Astrocyte of the spinal cord (primary cell): ENCODE measurements around the gene CLP1.

Source experiments
- DNase-seq: peaks from one replicate; pipeline ENCODE4 v3.0.0; 2011; ENCODE audit warnings: low read depth, low spot score
- H3K4me3 ChIP-seq: 2 replicates; pipeline ENCODE4 v1.5.1; 2011; ENCODE audit warnings: low read depth, mild to moderate bottlenecking, low read length, moderate library complexity
- in situ Hi-C: cut with HindIII; loops from 2 replicates; pipeline ENCODE4 v1.10.0; 2017; ENCODE audit warnings: low sequenced_read_pairs
- TF ChIP-seq, protein P1 (sequence below): IDR thresholded peaks from 2 replicates; pipeline ENCODE4 v1.5.1; 2012; ENCODE audit warnings: low read depth, mild to moderate bottlenecking, low read length, inconsistent platforms

Gene CLP1

DNA sequence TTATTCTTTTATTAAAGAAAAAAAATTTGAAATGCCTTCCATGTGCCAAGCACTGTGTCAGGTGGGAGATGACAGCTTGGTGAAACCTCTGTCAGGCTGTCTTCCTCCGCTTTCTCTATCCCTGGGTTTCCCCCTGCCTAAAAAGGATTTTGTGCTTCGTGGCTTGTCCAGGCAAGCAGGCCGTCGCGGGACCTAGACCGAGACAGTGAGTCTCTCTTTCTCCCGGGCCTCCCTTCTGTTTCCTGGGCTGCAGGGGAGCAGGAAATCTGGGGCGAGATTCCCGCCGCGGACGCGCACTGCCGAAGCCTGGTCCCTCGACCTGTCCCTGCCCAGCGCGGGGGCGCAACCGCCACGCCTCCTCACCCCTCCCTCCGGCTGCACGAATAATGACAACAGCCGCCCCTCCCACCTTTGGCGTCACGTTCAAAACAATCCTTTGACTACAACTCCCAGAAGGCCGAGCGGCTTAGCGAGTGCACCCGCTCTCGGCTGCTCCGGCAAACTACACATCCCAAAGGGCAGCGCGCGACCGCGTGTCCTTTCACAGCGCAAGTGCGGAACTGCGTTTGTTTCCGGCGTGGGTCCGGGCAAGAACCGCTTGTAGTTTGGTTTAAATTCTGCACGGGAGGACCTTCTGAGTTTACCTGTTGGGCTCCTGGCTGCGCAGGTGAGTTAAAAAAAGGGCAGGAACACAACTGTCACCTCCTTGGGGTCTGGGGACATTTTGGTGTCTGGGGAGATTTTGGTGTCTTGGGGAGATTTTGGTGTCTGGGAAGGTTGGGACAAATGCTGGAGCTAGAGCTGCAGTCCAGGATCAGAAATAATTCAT is at the start of gene CLP1:
Gene CLP1, plus strand, starts transcription at position 569 of the 829 bp plus-strand sequence. CDS start 1,715 bp downstream, outside the sequence.
- in situ Hi-C loops, result no loop called here
- TF ChIP-seq, protein P1, sequence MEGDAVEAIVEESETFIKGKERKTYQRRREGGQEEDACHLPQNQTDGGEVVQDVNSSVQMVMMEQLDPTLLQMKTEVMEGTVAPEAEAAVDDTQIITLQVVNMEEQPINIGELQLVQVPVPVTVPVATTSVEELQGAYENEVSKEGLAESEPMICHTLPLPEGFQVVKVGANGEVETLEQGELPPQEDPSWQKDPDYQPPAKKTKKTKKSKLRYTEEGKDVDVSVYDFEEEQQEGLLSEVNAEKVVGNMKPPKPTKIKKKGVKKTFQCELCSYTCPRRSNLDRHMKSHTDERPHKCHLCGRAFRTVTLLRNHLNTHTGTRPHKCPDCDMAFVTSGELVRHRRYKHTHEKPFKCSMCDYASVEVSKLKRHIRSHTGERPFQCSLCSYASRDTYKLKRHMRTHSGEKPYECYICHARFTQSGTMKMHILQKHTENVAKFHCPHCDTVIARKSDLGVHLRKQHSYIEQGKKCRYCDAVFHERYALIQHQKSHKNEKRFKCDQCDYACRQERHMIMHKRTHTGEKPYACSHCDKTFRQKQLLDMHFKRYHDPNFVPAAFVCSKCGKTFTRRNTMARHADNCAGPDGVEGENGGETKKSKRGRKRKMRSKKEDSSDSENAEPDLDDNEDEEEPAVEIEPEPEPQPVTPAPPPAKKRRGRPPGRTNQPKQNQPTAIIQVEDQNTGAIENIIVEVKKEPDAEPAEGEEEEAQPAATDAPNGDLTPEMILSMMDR, result no peak

DNA sequence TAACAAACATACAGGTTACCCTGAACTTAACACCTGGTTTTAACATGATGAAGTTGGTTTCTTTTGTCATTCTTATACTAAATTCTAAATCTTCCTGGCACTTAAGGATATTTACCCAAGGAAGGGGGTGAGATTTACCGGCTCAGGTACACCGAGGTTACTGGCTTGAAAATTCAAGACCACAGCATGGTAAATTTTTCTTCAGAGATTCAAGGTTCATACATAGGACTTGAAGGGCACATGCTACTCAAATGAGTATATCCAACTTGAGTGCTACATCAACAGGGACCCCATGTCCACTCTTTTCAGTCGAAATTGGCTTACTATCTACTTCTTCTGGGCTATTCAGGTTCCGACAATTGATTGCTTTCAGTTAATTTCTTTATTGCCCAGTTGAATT is 47.4 kb upstream of the CLP1 start:
- TF ChIP-seq, protein P1, result no peak
- no peak overlapping the region for H3K4me3 ChIP-seq
- in situ Hi-C loops, result no loop called here
- DNase-seq, result no peak

More for the DNA sequence above, at the start of gene CLP1:
- peak within 1 kb of the TSS; percentile 75 for H3K4me3 ChIP-seq
- peak; percentile 99 for DNase-seq

DNA sequence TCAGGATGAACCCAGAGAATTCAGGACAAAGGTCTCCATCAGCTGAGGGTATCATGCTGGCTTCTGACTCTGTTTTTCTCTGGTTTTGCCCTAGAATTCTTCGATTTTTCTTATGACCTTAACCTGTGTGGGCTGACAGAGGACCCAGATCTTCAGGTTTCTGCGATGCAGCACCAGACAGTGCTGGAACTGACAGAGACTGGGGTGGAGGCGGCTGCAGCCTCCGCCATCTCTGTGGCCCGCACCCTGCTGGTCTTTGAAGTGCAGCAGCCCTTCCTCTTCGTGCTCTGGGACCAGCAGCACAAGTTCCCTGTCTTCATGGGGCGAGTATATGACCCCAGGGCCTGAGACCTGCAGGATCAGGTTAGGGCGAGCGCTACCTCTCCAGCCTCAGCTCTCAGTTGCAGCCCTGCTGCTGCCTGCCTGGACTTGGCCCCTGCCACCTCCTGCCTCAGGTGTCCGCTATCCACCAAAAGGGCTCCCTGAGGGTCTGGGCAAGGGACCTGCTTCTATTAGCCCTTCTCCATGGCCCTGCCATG is 43.3 kb upstream of the CLP1 start:
- TF ChIP-seq, protein P1, result no peak
- H3K4me3 ChIP-seq, result no peak overlapping the region
- in situ Hi-C loops, result no loop called here
- DNase-seq, result no peak

DNA sequence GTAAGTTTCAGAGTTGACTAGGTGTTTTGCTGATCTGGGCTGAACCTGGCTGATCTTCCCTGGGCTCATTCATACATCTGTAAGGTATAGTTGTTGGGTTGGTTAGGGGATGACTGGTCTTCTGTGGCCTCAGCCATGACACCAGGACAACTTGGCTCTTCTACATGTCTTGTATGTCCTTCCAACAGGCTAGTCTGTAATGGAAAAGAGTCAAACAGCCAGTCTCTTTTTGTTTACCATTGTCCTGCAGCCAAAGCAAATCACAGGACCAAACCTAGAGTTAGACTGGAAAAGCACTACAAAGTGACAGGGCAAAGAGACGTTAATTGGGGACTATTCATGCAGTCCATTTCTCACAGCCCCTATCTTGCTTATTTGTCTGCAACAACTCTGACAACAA is 42.3 kb upstream of the CLP1 start:
- DNase-seq, result no peak
- no peak overlapping the region for H3K4me3 ChIP-seq
- in situ Hi-C loops, result no loop called here
- TF ChIP-seq, protein P1, result no peak

DNA sequence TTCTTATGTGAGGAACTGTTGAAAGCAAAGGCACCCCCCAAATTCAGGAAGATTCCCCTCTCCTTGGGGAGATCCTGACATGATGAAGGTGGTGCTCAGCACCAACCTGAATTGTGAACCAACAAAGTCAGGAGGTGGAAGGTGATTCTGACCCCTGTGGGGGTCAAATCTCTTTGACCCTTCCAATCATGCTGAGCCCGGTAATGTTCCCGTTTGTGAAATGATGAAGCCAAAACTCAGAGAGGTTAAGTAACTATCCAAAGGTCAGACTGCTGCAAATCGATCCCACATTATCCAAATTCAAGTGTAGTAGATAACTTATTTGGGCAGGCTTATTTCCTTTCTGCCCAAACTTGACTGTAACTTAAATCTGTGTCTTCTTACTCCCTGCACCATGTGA is 41.0 kb upstream of the CLP1 start:
- TF ChIP-seq, protein P1, result no peak
- in situ Hi-C loops, result no loop called here
- no peak overlapping the region for H3K4me3 ChIP-seq
- DNase-seq, result no peak

DNA sequence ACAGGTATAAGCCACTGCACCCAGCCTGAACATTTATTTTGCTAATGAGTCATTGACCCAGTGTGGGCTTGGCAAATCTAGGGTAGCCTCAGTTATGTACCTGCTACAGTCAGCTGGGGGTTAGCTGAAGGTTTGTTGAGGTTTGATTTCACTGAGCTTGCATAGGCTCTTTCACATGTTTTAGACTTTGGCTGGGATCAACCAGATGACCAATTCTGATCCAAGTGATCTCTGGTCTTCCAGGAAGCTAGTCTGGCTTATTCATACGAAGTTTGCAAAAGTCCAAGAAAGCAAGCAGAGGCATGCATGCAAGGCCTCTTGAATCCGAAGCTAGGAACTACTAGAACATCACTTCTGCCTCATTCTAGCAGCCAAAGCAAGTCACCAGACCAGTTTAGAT is 39.1 kb upstream of the CLP1 start:
- in situ Hi-C loops, result no loop called here
- no peak overlapping the region for H3K4me3 ChIP-seq
- TF ChIP-seq, protein P1, result no peak
- no peak for DNase-seq
